Keratinocyte (primary cell): Measurements from ENCODE around the gene RUNX1.

Experiments used
- CTCF ChIP-seq, 3 experiments: IDR thresholded peaks in 1 of 3; conservative IDR thresholded peaks in 1 of 3; optimal IDR thresholded peaks in 1 of 3; 2 replicates in 2 of 3; 3 replicates in 1 of 3; pipeline versions ENCODE3 to v1.5.1; 2011; ENCODE audit warnings: low read length in 3 of 3, mild to moderate bottlenecking in 3 of 3, moderate library complexity in 2 of 3, control low read depth in 1 of 3, inconsistent platforms in 1 of 3; ENCODE audit not compliant: insufficient read depth in 2 of 3; ENCODE audit errors: extremely low read depth in 1 of 3
- EZH2 ChIP-seq: IDR thresholded peaks from one replicate; pipeline ENCODE4 v1.6.1; 2012; ENCODE audit warnings: inconsistent platforms, mild to moderate bottlenecking, low read length, moderate library complexity

GRCh38 chr21:34880401-34880800 is 168.7 kb downstream of the RUNX1 start:
- no peak for TF ChIP-seq CTCF (optimal IDR thresholded peaks at IDR 0.05 in 1 of 3, IDR thresholded peaks at IDR 0.05 in 1 of 3, conservative IDR thresholded peaks at IDR 0.05 in 1 of 3; ENCODE audit: extremely low read depth in 1 of 3, insufficient read depth in 2 of 3, low read length in 3 of 3)
- no peak for TF ChIP-seq EZH2
